Choroid plexus epithelial cell (primary cell): ENCODE data around the gene FMN1.

Experiments used
- DNase-seq: peaks from one replicate; pipeline ENCODE4 v3.0.0-alpha.2; 2010; ENCODE audit warnings: low read depth
- H3K4me3 ChIP-seq: 2 replicates; pipeline ENCODE4 v1.5.1; 2011; ENCODE audit warnings: low read depth, mild to moderate bottlenecking, control low read depth, low read length, moderate library complexity
- CTCF ChIP-seq: conservative IDR thresholded peaks from 2 replicates; pipeline ENCODE4 v1.5.1; 2011; ENCODE audit warnings: low read depth, mild to moderate bottlenecking, control low read depth, inconsistent platforms, low read length, moderate library complexity

The FMN1 gene

GRCh38 chr15:32933236-32933635 is 261.3 kb downstream of the FMN1 start:
- no peak for DNase-seq
- TF ChIP-seq CTCF, result no peak

GRCh38 chr15:32928876-32929275 is 265.6 kb downstream of the FMN1 start:
- no peak overlapping the region for H3K4me3 ChIP-seq
- no peak for TF ChIP-seq CTCF
- DNase-seq, result no peak

More at GRCh38 chr15:32933236-32933635, 261.3 kb downstream of the FMN1 start:
- H3K4me3 ChIP-seq, result no peak overlapping the region

DNA sequence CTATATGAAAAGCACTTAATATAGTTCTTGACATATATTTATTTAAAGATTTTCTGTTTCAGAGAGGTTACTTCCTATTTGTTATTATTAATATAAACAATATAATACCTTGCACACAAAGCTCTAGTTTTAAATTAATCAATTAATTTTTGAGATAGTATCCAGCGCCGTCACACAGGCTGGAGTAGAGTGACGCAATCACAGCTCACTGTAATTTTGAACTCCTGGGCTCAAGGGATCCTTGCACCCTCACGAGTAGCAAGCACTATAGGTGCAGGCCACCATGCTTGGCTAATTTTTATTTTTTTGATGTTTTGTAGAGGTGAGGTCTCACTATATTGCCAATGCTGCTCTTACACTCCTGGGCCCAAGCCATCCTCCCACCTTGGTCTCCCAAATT is 267.4 kb downstream of the FMN1 start:
- DNase-seq, result no peak
- no peak overlapping the region for H3K4me3 ChIP-seq
- TF ChIP-seq CTCF, result no peak

GRCh38 chr15:32923176-32923575 is 271.3 kb downstream of the FMN1 start:
- TF ChIP-seq CTCF, result no peak
- no peak for DNase-seq
- no peak overlapping the region for H3K4me3 ChIP-seq

GRCh38 chr15:32922541-32922940 is 272.0 kb downstream of the FMN1 start:
- TF ChIP-seq CTCF, result no peak
- no peak for DNase-seq
- no peak overlapping the region for H3K4me3 ChIP-seq

GRCh38 chr15:32919749-32920414 is 274.6 kb downstream of the FMN1 start:
- no peak for TF ChIP-seq CTCF
- no peak overlapping the region for H3K4me3 ChIP-seq
- DNase-seq, result peak; percentile 92

DNA sequence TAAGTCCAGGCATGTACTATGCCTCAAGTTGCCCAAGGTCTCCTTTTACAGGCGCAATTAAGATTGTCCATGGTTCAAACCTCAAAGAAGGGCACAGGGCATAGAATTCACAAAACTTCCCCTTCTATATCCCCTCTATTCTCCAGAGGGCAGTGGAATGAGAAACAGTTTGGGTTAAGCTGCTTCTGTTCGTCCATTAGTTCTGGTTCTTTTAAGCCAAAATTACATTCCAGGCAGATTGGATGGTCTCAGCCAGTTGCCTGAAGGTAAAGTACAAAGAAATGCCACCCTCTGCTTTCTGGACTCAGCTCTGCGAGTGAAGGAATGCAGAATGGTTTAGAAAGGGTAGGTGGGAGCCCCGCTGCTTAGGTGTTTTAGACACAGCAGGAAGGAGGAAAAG is 276.0 kb downstream of the FMN1 start:
- DNase-seq, result no peak
- TF ChIP-seq CTCF, result no peak

More for the DNA sequence above, 276.0 kb downstream of the FMN1 start:
- no peak overlapping the region for H3K4me3 ChIP-seq
